GM12865 (cell line): Measurements from ENCODE around the gene WT1.

ENCODE experiments used
- DNase-seq: peaks from one replicate; pipeline ENCODE4 v3.0.0; 2010; ENCODE audit warnings: low read depth
- H3K4me3 ChIP-seq: 2 replicates; pipeline ENCODE4 v1.5.1; 2011; ENCODE audit warnings: mild to moderate bottlenecking, low read depth, low read length, control low read depth
- TF ChIP-seq, protein P1 (sequence below): IDR thresholded peaks from 2 replicates; pipeline ENCODE4 v1.5.1; 2011; ENCODE audit warnings: low read length, control low read depth, low read depth, inconsistent platforms; ENCODE audit not compliant: insufficient read depth; ENCODE audit errors: missing control alignments

The WT1 gene

DNA sequence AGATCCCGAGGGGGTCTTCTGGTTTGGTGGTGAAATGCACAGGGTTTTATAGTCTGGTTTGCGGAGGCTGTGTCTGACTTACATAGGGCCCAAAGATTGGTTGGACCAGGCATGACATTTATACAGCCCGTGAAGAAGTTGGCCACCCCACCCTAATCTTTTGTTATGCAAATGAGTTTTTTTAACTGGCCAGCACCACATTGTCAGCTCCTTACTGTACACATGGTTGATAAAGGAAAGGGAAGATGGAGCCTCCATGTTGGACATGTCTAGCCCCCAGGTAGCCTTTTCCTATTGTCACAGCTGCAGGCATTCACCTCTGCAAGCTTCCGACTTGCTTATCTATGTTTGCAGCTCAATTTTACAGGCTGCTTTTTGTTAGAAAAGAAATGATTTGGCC is 70.1 kb downstream of the WT1 start:
- TF ChIP-seq, protein P1, sequence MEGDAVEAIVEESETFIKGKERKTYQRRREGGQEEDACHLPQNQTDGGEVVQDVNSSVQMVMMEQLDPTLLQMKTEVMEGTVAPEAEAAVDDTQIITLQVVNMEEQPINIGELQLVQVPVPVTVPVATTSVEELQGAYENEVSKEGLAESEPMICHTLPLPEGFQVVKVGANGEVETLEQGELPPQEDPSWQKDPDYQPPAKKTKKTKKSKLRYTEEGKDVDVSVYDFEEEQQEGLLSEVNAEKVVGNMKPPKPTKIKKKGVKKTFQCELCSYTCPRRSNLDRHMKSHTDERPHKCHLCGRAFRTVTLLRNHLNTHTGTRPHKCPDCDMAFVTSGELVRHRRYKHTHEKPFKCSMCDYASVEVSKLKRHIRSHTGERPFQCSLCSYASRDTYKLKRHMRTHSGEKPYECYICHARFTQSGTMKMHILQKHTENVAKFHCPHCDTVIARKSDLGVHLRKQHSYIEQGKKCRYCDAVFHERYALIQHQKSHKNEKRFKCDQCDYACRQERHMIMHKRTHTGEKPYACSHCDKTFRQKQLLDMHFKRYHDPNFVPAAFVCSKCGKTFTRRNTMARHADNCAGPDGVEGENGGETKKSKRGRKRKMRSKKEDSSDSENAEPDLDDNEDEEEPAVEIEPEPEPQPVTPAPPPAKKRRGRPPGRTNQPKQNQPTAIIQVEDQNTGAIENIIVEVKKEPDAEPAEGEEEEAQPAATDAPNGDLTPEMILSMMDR = no peak

DNA sequence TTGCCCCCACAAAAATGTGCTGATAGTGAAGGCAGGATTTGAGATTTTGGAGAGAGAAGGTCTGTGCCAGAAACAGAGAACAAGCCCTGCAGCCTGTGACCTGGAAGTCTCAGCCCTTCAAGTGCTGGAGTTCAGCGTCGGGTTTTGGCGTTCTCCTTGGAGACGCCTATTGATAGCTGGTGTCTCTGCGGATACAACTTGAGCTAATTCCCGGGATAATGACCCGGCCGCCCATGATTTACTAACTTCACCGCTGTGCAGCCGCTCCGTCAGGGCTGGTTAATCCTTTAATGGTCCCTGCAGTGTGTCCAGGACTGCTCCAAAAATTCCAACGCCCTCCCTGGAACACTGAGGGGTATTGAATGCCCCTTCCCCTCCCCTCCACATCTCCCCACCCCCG is 76.6 kb downstream of the WT1 start:
- DNase-seq = no peak
- H3K4me3 ChIP-seq = no peak overlapping the region
- TF ChIP-seq, protein P1 = no peak

More for the DNA sequence above, 70.1 kb downstream of the WT1 start:
- DNase-seq = no peak
- H3K4me3 ChIP-seq = no peak overlapping the region

DNA sequence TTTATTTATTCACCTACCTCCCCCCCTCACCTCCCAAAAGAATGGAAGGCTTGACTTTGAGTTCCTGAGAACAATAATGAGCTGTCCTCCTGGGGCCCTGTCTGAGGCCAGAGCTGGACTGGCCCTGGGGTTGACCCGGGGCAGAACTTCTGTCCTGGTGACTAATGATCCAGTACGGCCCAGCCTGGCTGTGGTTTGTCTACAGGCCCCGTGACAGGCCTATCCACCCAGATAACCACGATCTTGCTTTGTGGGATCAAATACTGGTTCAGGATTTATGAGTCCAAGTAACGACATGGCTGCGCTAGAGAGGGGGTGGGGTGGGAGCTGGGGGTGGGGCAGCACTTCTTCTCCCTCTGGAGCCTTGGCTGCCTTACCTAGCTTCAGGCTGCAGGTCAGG is 81.5 kb downstream of the WT1 start:
- no peak overlapping the region for H3K4me3 ChIP-seq
- no peak for DNase-seq
- TF ChIP-seq, protein P1 = no peak

DNA sequence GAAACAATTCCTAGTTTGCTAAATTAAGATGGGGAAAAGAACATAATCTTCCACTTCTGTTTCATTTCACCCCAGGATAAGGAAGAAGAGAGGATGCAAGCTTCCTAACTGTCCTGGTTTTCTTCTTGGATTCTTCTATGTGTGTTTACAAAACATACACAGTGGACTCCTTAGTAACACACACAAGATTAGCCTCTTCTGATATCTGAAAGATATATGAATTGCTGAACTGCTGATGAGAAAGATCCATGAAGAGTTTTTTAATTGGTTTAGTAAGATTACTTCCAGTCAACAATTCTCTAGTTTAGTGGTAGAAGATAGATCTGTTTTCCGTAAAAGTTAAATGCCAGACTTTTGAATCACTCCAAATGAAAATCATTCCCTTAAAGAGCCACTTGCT is 86.8 kb downstream of the WT1 start:
- no peak overlapping the region for H3K4me3 ChIP-seq
- TF ChIP-seq, protein P1 = no peak
- no peak for DNase-seq

DNA sequence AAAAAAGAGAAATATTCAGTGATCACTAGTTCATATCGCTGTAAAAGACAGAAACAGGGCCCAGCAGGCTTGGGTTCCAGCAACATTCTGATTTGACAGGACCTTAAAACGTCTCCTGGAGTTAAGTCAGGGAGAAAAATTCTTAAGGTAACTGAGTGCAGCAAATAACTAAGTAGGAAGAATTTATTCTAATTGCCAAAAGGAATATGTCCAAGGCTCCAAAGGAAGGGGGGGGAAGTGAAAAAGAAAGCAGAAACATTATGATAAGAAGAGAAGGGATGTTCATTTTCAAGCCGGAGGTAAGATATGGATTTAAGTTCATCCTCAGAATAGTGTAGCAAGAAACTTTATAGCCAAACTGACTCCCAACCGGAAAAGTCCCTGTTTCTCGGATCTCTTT is 90.4 kb downstream of the WT1 start:
- no peak overlapping the region for H3K4me3 ChIP-seq
- TF ChIP-seq, protein P1 = no peak
- no peak for DNase-seq

DNA sequence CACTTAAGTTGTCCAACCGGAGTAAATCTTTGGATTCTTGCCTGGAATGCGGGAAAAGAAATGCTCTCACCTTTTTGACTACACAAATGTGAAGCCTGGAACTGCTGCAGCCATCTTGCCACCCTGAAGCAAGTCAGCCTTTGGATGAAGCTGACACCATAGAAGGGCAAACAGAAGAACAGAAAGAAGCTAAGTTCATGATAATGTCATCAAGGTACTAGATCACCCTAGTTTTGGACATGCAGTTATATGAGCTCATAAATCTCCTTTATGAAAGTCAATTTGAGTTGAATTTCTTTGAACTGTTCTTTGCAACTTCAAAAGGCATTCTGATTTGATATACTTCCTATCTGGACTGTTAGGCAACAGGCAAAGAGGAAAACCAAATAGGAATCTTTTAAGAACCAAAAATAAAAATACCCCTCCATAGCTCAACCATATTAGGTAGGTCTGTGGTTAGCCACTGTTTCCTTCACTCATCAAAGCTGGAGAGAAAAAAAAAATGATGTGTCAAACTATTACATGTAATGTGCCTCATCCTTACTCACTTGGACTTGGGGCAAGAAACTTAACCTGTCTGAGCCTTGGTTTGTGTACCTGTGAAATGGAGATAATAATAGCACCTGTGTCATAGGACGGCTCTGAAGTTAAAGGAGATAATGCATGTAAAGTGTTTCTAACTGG is 91.9 kb downstream of the WT1 start:
- H3K4me3 ChIP-seq = no peak overlapping the region
- TF ChIP-seq, protein P1 = no peak

More for the DNA sequence above, 91.9 kb downstream of the WT1 start:
- DNase-seq = peak; percentile 9
